DND-41 (cell line): Measurements from ENCODE around the gene HRAS.

Experiments used
- ATAC-seq: fragments of 200-7000 bp; cut with Tn5 transposase; 3 replicates; pipeline ENCODE4 v1.9.1; 2021; ENCODE audit warnings: low read depth; ENCODE audit not compliant: insufficient read depth
- DNase-seq: peaks from one replicate; pipeline ENCODE4 v3.0.0-alpha.2; 2020
- H2AFZ ChIP-seq: 2 replicates; pipeline ENCODE4 v1.6.0; 2012; ENCODE audit warnings: low read depth, low read length
- H3K27ac ChIP-seq: 2 replicates; pipeline ENCODE4 v1.5.1; 2012; ENCODE audit warnings: low read length, inconsistent platforms
- H3K27me3 ChIP-seq: fragments of 200-600 bp; sonication (generic); 2 replicates; pipeline ENCODE4 v1.6.0; 2012; ENCODE audit warnings: low read length, mild to moderate bottlenecking, inconsistent platforms; ENCODE audit not compliant: insufficient read depth, poor library complexity
- H3K36me3 ChIP-seq: 2 replicates; pipeline ENCODE4 v1.5.1; 2012; ENCODE audit warnings: low read length, inconsistent platforms; ENCODE audit not compliant: insufficient read depth
- H3K4me1 ChIP-seq: 2 replicates; pipeline ENCODE4 v1.5.1; 2012; ENCODE audit warnings: mild to moderate bottlenecking, low read length; ENCODE audit not compliant: insufficient read depth
- H3K4me2 ChIP-seq: 2 replicates; pipeline ENCODE4 v1.6.0; 2012; ENCODE audit warnings: mild to moderate bottlenecking, moderate library complexity, low read length, inconsistent platforms; ENCODE audit not compliant: insufficient read depth
- H3K4me3 ChIP-seq, 2 experiments: fragments of 200-600 bp in 1 of 2; shearing (Covaris generic) in 1 of 2; 2 replicates each; pipeline ENCODE4 v1.5.1; 2012 to 2016; ENCODE audit warnings: inconsistent platforms in 2 of 2, low read length in 2 of 2, mild to moderate bottlenecking in 2 of 2, low read depth in 1 of 2, moderate library complexity in 1 of 2
- H3K79me2 ChIP-seq: 2 replicates; pipeline ENCODE4 v1.6.0; 2012; ENCODE audit warnings: low read length, inconsistent platforms; ENCODE audit not compliant: insufficient read depth
- H3K9ac ChIP-seq: 2 replicates; pipeline ENCODE4 v1.6.0; 2012; ENCODE audit warnings: low read depth, mild to moderate bottlenecking, inconsistent platforms, low read length, moderate library complexity
- H3K9me3 ChIP-seq: 2 replicates; pipeline ENCODE4 v1.5.1; 2012; ENCODE audit warnings: low read length, moderate library complexity, mild to moderate bottlenecking, inconsistent platforms; ENCODE audit not compliant: insufficient read depth, severe bottlenecking
- H4K20me1 ChIP-seq: 2 replicates; pipeline ENCODE4 v1.6.0; 2012; ENCODE audit warnings: low read length; ENCODE audit not compliant: insufficient read depth
- CTCF ChIP-seq: IDR thresholded peaks from 2 replicates; pipeline ENCODE4 v1.5.1; 2012; ENCODE audit warnings: borderline replicate concordance, low read length, moderate library complexity, mild to moderate bottlenecking; ENCODE audit not compliant: poor library complexity, severe bottlenecking; ENCODE audit errors: extremely low read depth
- EZH2 ChIP-seq: IDR thresholded peaks from 3 replicates; pipeline ENCODE4 v1.6.1; 2012; ENCODE audit warnings: borderline replicate concordance, low read depth, mild to moderate bottlenecking, moderate library complexity, low read length, inconsistent platforms; ENCODE audit not compliant: severe bottlenecking

Gene HRAS

GRCh38 chr11:484616-485015 is 50.8 kb downstream of the HRAS start:
- no peak for TF ChIP-seq CTCF
- no peak for TF ChIP-seq EZH2
- Histone ChIP-seq H3K27me3 (no peaks in the 10 kb centered on the region), H3K4me3 (no peak overlapping the region), H3K9me3 (no peaks in the 10 kb centered on the region), H3K9ac (no peak overlapping the region), H3K4me2 (no peak overlapping the region), H2AFZ (no peak overlapping the region), H3K27ac (no peak overlapping the region), H4K20me1 (peaks cover 14% of the 10 kb centered on the region; the same call in 1 of the 2 replicates), H3K79me2 (peaks cover 11% of the 10 kb centered on the region; the same call in 1 of the 2 replicates), H3K36me3 (peaks cover 10% of the 10 kb centered on the region; the same call in 1 of the 2 replicates), H3K4me1 (no peaks in the 10 kb centered on the region)
- no peak for ATAC-seq
- no peak for DNase-seq
